WI38 (cell line): ENCODE measurements around the gene LCAT.

Source experiments
- H3K4me3 ChIP-seq: 2 replicates; pipeline ENCODE4 v1.5.1; 2011; ENCODE audit warnings: low read depth, mild to moderate bottlenecking, control low read depth, low read length
- CTCF ChIP-seq: IDR thresholded peaks from 2 replicates; pipeline ENCODE4 v1.5.1; 2012; ENCODE audit warnings: low read depth, mild to moderate bottlenecking, control low read depth, low read length

Gene LCAT

GRCh38 chr16:67967183-67967957 lies 23.4 kb upstream of the LCAT start:
- peak overlapping the region; percentile 99 for H3K4me3 ChIP-seq
- no peak for TF ChIP-seq CTCF

GRCh38 chr16:67966549-67967182 lies 22.7 kb upstream of the LCAT start:
- H3K4me3 ChIP-seq = peak overlapping the region; percentile 99
- TF ChIP-seq CTCF = no peak

- H3K4me3 ChIP-seq = peak overlapping the region; percentile 99
- TF ChIP-seq CTCF = no peak
Measured at GRCh38 chr16:67965668-67966548, 22.0 kb upstream of the LCAT start.

- TF ChIP-seq CTCF = no peak
Measured at GRCh38 chr16:67964477-67965131, 20.7 kb upstream of the LCAT start.

GRCh38 chr16:67963662-67964321 lies 19.9 kb upstream of the LCAT start:
- no peak for TF ChIP-seq CTCF
- no peak overlapping the region for H3K4me3 ChIP-seq

More at GRCh38 chr16:67964477-67965131, 20.7 kb upstream of the LCAT start:
- no peak overlapping the region for H3K4me3 ChIP-seq

GRCh38 chr16:67963292-67963661 lies 19.4 kb upstream of the LCAT start:
- H3K4me3 ChIP-seq = no peak overlapping the region
- no peak for TF ChIP-seq CTCF
